SJCRH30 (cell line): Measurements from ENCODE around the gene BMP4. TPM values are rescaled to one million over a fixed set of nuclear protein-coding genes. Genes with fewer than 3 reads are reported as not detected.

Experiments used
- DNase-seq, 2 experiments: peaks; one replicate each; pipeline ENCODE4 v3.0.0-alpha.2; 2015 to 2020
- H3K27ac ChIP-seq: fragments of 250-450 bp; sonication (Bioruptor Pico); 2 replicates; pipeline ENCODE4 v1.5.1; 2020; ENCODE audit warnings: mild to moderate bottlenecking, moderate library complexity
- H3K27me3 ChIP-seq: fragments of 250-450 bp; sonication (Bioruptor Pico); 2 replicates; pipeline ENCODE4 v1.5.1; 2020; ENCODE audit warnings: mild to moderate bottlenecking, moderate library complexity
- H3K36me3 ChIP-seq: fragments of 250-450 bp; sonication (Bioruptor Pico); 2 replicates; pipeline ENCODE4 v1.5.1; 2020; ENCODE audit warnings: mild to moderate bottlenecking, moderate library complexity
- H3K4me1 ChIP-seq: fragments of 250-450 bp; sonication (Bioruptor Pico); 2 replicates; pipeline ENCODE4 v1.5.1; 2020; ENCODE audit warnings: mild to moderate bottlenecking, moderate library complexity
- H3K4me3 ChIP-seq: fragments of 250-450 bp; sonication (Bioruptor Pico); 2 replicates; pipeline ENCODE4 v1.5.1; 2020; ENCODE audit warnings: mild to moderate bottlenecking, moderate library complexity
- H3K9me3 ChIP-seq: fragments of 250-450 bp; sonication (Bioruptor Pico); replicated peaks from 2 replicates; pipeline ENCODE4 v1.5.1; 2020; ENCODE audit warnings: mild to moderate bottlenecking, moderate library complexity
- total RNA-seq: library from RNA; depleted of rRNA; stranded (reverse); fragments of >200 nt; shearing (Covaris generic); gene quantifications from 2 replicates; pipeline ENCODE4 v1.2.3, GENCODE V29; 2014

BMP4 gene
- total RNA-seq, 1 experiment from 2014 or later: 42.5 TPM

DNA sequence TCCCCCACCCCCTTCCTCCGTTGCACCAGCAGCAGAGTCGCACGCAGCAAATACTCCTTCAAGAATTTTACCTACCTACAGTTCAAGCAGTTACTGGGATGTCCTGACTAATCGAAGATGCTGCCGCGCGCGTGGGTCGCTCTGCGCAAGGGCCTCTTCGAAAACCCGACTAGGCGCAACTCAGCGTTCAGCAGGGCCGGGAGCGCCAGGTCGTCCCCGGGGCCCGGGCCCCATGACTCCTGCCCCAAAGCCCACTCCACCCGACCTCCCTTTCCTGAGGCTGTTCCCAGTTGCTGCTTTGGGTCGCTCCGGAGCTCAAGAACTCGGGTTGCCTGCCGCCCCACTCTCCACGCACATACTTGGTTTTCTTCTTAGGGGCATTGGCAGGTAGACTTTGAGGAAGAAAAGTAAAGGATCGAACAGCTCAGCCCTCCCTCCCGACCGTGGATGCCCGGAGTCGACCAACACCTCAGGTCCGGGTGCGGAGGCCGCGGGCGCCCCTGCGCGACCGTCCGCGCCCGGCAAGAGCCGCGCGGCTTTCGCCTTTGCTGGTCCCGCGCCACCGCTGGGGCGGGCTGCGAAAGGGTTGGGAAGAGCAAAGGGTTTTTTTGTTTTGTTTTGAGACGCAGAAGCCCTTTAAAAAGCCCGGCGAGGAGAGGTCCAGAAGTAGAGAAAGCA, 1.9 kb downstream of the BMP4 start:
- peak overlapping the region; percentile 75 for H3K4me3 ChIP-seq
- peak overlapping the region; percentile 85 for H3K27ac ChIP-seq
- H3K27me3 ChIP-seq: no peaks in the 10 kb centered on the region
- peaks cover 20% of the 10 kb centered on the region for H3K36me3 ChIP-seq
- no peak for DNase-seq
- H3K4me1 ChIP-seq: peaks cover 4% of the 10 kb centered on the region; the same call in 1 of the 2 replicates
- H3K9me3 ChIP-seq: no peaks in the 10 kb centered on the region

DNA sequence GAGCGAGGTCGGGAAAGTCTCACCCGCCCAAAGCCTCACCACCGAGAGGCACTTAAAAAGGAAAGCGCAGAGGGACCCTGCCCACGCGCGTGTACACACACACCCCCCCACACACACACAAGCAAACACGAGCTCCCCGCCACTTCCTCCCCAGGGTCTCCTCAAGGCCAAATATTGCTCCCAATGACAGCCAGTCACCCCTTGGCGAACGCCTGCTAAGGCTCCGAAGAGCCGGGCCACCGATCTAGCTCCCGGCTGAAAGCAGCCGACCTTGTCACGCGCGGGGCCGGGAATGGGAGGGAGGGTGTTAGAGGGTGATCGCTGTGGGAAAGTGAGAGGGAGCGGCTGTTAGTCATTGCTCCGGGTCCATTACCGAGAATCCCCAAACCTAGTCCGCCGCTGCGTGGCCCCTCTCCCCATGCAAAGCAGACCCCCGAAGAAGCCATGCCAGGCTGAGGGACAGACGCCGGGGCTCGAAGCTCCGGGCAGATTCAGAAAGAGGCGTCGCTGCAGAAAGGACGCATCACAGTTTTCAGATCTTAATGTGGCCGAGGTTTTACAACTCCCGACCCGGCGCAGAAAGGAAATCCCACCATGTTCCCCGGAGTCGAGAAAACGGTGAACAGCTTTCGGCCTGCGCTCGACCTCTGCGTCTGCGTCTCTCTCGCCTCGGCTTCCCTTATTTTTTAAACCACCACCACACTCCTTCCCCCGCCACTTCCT, 2.6 kb downstream of the BMP4 start:
- Histone ChIP-seq H3K9me3 (no peaks in the 10 kb centered on the region), H3K27ac (peak overlapping the region; percentile 85), H3K4me1 (peaks cover 7% of the 10 kb centered on the region; the same call in 1 of the 2 replicates), H3K4me3 (peak overlapping the region; percentile 75), H3K36me3 (peaks cover 26% of the 10 kb centered on the region), H3K27me3 (no peaks in the 10 kb centered on the region)
- peak; percentile 74 to 78 for DNase-seq

DNA sequence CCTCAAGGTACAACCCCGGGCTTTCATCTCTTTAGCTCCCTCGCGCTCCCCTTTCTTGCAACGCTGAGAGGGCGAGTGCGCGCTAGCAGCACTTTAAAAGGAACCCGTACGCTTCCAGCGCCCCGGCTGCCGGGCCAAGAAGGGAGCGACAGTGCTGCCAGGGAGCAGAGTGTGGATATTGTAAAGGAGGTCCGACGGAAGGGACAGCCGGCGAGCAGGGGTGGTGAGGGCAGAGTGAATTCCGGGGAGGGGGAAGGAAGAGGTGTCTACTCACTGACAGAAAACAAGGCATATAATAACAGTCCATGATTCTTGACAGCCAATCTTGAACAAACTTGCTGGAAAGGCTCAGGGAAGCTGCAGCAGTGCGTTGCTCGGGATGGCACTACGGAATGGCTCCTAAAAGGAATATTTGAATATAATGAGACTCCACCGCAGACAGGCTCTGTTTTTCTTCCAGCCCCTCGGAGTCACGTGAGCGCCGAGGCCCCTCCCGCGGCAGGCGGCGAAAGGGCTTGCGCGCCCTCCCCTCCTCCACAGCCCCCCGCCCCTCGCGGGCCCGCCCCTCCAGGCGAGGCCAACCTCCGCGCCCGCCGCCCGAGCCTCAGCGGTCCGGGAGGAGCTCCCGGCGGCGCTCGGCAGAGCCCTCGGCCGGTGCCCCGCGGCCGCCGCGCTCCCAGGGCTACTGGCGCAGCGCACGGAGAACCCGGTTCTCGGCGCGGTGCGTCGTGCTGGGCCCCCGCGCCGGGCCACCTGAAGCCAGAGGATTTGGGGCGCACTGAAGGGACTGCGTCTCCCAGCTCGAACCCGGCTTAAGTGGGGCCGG, 3.4 kb downstream of the BMP4 start:
- peaks cover 30% of the 10 kb centered on the region for H3K36me3 ChIP-seq
- no peaks in the 10 kb centered on the region for H3K9me3 ChIP-seq
- H3K27me3 ChIP-seq: no peaks in the 10 kb centered on the region
- DNase-seq: peak; percentile 88 to 90
- peak overlapping the region; percentile 75 for H3K4me3 ChIP-seq
- H3K4me1 ChIP-seq: peaks cover 13% of the 10 kb centered on the region
- H3K27ac ChIP-seq: peak overlapping the region; percentile 85

DNA sequence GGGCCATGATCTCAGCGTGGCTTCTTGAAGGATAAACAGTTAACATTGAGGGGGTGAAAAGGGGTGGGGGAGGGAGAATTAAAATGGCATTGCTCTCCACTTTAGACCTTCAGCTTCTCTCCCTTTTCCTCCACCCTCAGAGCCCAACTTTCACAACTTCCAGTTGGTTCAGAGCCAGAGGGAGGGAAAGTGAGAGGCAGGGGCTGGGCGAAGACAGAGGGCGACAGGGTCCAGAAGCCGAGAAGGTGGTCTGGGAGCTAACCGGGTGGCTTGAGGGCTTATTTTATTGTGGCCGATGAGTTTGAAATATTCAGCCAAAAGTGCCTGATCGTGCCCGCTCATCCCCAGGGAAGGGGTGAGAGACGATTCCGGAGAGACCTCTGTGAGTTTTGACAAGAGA, 4.1 kb downstream of the BMP4 start:
- H3K4me1 ChIP-seq: peaks cover 18% of the 10 kb centered on the region
- no peaks in the 10 kb centered on the region for H3K9me3 ChIP-seq
- peak overlapping the region; percentile 85 for H3K27ac ChIP-seq
- H3K27me3 ChIP-seq: no peaks in the 10 kb centered on the region
- H3K4me3 ChIP-seq: peak overlapping the region; percentile 75
- peak; percentile 34 to 57 for DNase-seq
- peaks cover 30% of the 10 kb centered on the region for H3K36me3 ChIP-seq

DNA sequence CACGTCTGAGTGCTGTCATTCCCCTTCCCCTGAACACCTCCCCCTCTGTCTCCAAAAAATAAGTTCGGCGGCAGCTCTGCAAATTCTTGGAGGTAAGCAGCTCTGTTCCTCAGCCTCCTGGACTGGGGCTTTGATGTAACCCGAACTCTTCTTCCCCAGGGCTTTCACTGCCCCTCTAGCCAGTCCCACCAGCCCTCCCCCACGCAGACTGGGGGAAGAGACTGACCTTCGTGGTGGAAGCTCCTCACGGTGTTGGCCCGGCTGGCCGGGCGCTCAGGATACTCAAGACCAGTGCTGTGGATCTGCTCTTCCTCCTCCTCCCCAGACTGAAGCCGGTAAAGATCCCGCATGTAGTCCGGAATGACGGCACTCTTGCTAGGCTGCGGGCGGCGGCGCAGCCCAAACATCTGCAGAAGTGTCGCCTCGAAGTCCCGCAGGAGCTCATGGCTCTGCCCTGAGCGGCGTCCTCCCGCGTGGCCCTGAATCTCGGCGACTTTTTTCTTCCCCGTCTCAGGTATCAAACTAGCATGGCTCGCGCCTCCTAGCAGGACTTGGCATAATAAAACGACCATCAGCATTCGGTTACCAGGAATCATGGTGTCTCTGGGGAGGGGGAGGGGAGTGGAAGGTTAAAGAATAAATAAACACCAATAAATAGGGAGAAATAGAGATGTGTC, 4.9 kb downstream of the BMP4 start:
- Histone ChIP-seq H3K4me3 (peak overlapping the region; percentile 75), H3K4me1 (peaks cover 19% of the 10 kb centered on the region), H3K9me3 (no peaks in the 10 kb centered on the region), H3K27ac (peak overlapping the region; percentile 85), H3K36me3 (peaks cover 30% of the 10 kb centered on the region), H3K27me3 (no peaks in the 10 kb centered on the region)
- peak; percentile 55 to 67 for DNase-seq

DNA sequence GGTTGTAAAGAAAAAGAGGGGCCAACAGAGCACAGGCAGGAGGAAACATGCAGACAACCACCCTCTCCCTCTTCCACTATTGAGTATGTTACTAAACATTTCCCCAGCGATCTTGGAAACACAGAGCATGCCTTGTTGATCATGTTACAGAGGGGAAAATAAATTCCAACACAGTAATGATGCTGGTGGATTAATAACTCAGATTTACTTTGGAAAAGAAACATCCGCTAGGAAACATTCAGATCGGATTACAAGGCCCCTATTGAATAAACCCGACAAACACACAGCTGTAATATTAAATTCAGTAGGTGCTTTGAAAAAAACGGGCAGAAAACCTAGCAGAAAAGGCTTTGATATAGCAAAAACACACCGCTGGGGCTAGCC, 5.4 kb downstream of the BMP4 start:
- H3K4me1 ChIP-seq: peaks cover 19% of the 10 kb centered on the region
- DNase-seq: peak in 1 of 2 experiments; percentile 25
- no peaks in the 10 kb centered on the region for H3K27me3 ChIP-seq
- H3K4me3 ChIP-seq: peak overlapping the region; percentile 75
- H3K27ac ChIP-seq: peak overlapping the region; percentile 85
- peaks cover 30% of the 10 kb centered on the region for H3K36me3 ChIP-seq
- H3K9me3 ChIP-seq: no peaks in the 10 kb centered on the region

DNA sequence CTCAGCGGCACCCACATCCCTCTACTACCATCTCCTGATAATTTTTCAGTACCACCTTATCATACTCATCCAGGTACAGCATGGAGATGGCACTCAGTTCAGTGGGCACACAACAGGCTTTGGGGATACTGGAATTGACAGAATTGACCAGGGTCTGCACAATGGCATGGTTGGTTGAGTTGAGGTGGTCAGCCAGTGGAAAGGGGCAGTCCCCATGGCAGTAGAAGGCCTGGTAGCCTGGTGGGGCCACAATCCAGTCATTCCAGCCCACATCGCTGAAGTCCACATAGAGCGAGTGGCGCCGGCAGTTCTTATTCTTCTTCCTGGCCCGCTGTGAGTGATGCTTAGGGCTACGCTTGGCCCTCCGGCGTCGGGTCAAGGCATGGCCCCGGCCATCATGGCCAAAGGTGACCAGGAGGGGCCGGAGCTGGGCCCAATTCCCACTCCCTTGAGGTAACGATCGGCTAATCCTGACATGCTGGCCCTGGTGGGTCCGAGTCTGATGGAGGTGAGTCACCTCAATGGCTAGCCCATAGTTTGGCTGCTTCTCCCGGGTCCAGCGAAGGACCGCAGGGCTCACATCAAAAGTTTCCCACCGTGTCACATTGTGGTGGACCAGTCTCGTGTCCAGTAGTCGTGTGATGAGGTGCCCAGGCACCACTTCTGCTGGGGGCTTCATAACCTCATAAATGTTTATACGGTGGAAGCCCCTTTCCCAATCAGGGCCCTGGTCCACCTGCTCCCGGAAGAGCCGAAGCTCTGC, 6.4 kb downstream of the BMP4 start:
- Histone ChIP-seq H3K27me3 (no peaks in the 10 kb centered on the region), H3K27ac (no peak overlapping the region), H3K4me3 (peak overlapping the region; percentile 75)

DNA sequence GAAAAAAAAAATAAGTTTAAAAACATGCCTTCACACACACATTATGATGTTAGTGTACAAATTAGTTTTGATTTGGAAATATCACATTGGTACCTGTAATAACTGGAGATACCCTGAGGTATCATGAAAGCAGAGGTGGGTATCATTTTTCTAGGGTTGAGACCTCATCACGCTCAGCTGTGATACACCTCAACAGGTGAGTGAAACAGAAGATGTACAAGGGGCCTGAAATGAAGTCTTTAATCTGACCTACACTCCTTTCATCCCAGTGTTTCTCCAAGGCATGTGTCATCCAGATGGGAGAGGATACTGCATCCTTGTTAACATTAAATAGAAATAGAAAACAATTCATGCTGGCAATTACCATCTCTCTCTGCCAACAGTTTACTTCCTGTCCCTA, 7.4 kb downstream of the BMP4 start:
- Histone ChIP-seq H3K27ac (no peak overlapping the region), H3K27me3 (no peaks in the 10 kb centered on the region), H3K36me3 (peaks cover 30% of the 10 kb centered on the region), H3K4me3 (no peak overlapping the region), H3K4me1 (peaks cover 23% of the 10 kb centered on the region), H3K9me3 (no peaks in the 10 kb centered on the region)
- no peak for DNase-seq

More for the DNA sequence above, 6.4 kb downstream of the BMP4 start:
- Histone ChIP-seq H3K4me1 (peaks cover 19% of the 10 kb centered on the region), H3K9me3 (no peaks in the 10 kb centered on the region), H3K36me3 (peaks cover 30% of the 10 kb centered on the region)
- DNase-seq: no peak

DNA sequence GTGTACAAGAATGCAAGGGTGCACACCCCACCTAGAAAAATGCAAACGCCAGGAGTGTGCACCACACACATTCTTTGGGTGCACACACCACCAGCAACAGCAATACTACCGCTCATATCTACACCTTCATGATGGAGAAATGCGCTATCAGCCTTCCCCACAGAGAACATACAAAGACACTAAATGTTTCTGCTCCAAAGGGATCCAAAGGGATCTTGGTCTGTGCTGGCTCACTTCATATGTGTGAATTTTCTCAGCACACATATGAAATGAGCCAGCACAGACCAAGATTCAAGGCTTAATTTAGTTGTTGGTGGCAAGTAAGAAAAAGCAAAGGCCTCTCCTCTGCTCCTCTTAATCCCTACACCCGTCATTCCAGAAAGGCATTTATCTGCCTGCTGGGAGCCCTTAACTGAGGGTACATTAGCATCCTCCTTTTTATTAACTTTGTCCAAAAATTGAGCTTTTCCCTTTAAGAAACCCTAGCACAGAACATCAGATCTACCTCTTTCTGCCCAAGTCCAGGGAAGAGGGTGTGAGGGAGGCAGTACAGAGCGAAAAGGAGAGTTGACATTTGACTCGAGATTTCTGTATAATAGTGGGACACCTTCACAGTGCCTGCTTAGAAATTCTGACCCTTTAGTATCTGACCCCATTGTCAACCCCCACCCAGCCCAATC, 8.3 kb downstream of the BMP4 start:
- DNase-seq: no peak

DNA sequence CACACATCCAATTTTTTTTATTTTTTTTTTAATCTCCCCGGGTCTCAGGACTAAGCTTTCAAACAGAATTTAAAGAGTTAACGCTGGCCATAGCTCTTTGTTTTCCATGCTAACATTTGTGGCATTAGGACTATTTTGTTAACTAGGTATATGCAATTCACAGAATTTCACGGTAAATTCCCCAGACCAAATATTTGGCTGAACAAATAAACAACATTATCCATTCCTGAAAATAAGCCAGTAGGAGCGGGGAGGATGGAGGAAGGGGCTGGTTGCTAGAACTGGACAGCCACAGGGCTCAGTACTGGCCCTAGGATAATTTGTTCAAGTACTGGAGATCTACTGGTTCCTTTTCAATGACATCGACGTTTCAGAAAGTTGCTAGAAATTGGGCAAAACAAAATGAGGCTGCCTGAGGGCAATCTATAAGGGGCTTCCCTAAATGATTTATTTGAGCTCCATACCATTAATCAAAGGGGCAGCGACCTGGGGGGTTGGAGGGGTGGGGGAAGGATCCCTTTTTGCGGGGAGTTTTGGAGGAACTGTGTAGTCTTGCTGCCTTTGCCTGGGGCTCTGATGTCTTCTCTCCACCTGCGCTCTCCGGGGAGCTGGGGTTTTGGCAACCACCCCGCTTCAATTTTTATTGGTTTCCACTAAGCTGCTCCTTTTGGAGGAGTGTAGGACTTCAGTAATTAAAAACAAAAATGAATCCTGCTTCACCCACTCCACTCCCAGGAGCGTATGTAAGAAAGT, 9.0 kb downstream of the BMP4 start:
- Histone ChIP-seq H3K9me3 (no peaks in the 10 kb centered on the region), H3K36me3 (peaks cover 30% of the 10 kb centered on the region), H3K4me1 (peaks cover 36% of the 10 kb centered on the region), H3K27ac (peak overlapping the region; percentile 85), H3K4me3 (peak overlapping the region; percentile 6), H3K27me3 (no peaks in the 10 kb centered on the region)
- DNase-seq: peak; percentile 82 to 92

More for the DNA sequence above, 8.3 kb downstream of the BMP4 start:
- Histone ChIP-seq H3K27me3 (no peaks in the 10 kb centered on the region), H3K36me3 (peaks cover 30% of the 10 kb centered on the region), H3K27ac (peak overlapping the region; percentile 85), H3K9me3 (no peaks in the 10 kb centered on the region), H3K4me3 (peak overlapping the region; percentile 6), H3K4me1 (peaks cover 29% of the 10 kb centered on the region)

DNA sequence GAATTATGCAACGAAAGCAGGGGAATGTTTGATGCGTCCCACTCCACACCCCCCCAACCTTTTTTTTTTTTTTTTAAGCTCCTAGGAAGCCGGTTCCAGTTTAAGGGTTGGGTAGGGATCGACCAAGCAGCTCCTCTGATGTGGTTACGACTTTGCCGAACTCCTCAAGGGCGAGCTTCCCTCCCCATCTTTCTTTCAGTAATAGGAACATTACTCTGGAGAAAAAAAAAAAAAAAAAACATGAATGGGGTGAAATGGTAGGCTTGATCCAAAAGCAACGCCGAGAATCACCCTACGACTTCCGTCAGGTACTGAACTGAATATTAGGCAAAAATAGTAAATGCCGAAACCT, 9.6 kb downstream of the BMP4 start:
- H3K4me1 ChIP-seq: peaks cover 42% of the 10 kb centered on the region
- H3K27ac ChIP-seq: peak overlapping the region; percentile 85
- no peaks in the 10 kb centered on the region for H3K9me3 ChIP-seq
- H3K27me3 ChIP-seq: no peaks in the 10 kb centered on the region
- DNase-seq: no peak
- H3K4me3 ChIP-seq: no peak overlapping the region
- peaks cover 30% of the 10 kb centered on the region for H3K36me3 ChIP-seq

DNA sequence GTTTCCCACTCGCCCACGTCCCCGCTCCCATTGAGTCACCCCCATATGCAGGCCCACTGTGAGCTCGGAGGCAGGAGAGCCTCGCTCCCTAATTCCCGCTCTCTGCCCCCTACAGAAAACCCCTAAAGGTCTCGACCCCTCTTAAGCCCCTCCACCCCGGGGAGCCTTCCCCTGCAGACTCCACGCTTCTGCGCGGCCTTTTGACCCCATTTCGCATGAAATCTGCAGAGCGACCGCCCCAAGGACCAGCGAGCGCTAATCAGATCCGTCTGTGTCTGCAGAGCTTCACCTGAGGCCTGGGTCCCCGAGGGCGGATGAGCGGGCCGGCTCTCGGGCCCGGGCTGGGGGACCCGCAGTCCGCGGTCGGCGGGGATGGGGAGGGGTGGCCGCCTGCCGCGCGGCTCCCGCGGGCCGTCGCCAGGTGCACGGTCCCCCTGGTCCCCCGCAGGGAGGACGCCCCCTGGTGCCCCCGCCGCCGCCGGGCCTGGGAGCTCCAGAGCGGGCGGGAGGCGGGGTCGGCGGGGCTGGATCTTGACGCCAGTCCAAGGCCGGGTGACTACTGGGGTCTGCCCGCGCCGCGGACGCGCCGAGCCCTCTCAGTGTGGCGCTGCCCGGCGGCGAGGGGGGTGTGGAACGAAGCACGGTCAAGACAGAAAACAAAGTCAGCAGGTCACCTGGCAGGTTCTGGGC, 10.1 kb downstream of the BMP4 start:
- no peak overlapping the region for H3K4me3 ChIP-seq
- no peak overlapping the region for H3K27ac ChIP-seq
- no peaks in the 10 kb centered on the region for H3K9me3 ChIP-seq
- no peak for DNase-seq
- H3K4me1 ChIP-seq: peaks cover 47% of the 10 kb centered on the region
- peaks cover 29% of the 10 kb centered on the region for H3K36me3 ChIP-seq
- H3K27me3 ChIP-seq: no peaks in the 10 kb centered on the region
